Upper lobe of left lung (tissue), 4 donors: ENCODE results near the gene ABHD16B.

Experiments
- CTCF ChIP-seq, 6 experiments: fragments of 450-650 bp in 4 of 6; fragments of 200-600 bp in 2 of 6; sonication (generic) in 2 of 6; IDR thresholded peaks; one replicate each; pipeline ENCODE4 v1.5.1; 2016 to 2019; ENCODE audit warnings: antibody characterized with exemption in 6 of 6
- EP300 ChIP-seq, 4 donors: sonication (generic); formaldehyde crosslinking; IDR thresholded peaks; one replicate each; pipeline ENCODE4 v1.5.1; 2017; ENCODE audit warnings: antibody characterized with exemption in 4 of 4, control low read depth in 2 of 4
- POLR2A ChIP-seq, 4 donors: fragments of 450-650 bp; IDR thresholded peaks; one replicate each; pipeline ENCODE4 v1.5.1; 2016 to 2017; ENCODE audit warnings: antibody characterized with exemption in 4 of 4, mild to moderate bottlenecking in 2 of 4
- POLR2AphosphoS5 ChIP-seq, 2 donors: sonication (generic); formaldehyde crosslinking; IDR thresholded peaks; one replicate each; pipeline ENCODE4 v1.5.1; 2017; ENCODE audit warnings: antibody characterized with exemption in 2 of 2

- TF ChIP-seq CTCF (IDR thresholded peaks at IDR 0.05) (no peak), POLR2AphosphoS5 (IDR thresholded peaks at IDR 0.05) (no peak), EP300 (IDR thresholded peaks at IDR 0.05) (no peak), POLR2A (IDR thresholded peaks at IDR 0.05) (no peak)
Measured at GRCh38 chr20:63895202-63895951, 34.1 kb downstream of the ABHD16B start.
